Neural progenitor cell (in vitro differentiated cells): Measurements from ENCODE around the gene P2RY1. TPM values are rescaled to one million over a fixed set of nuclear protein-coding genes. Genes with fewer than 3 reads are reported as not detected.

Experiments used
- DNase-seq: peaks from one replicate; pipeline ENCODE4 v3.0.0-alpha.2; 2016; ENCODE audit warnings: low spot score
- H2AFZ ChIP-seq: fragments of 200-600 bp; sonication (generic); replicated peaks from 2 replicates; pipeline ENCODE4 v1.6.1; 2016; ENCODE audit warnings: antibody characterized with exemption
- H3F3A ChIP-seq: fragments of 200-600 bp; sonication (generic); 2 replicates; pipeline ENCODE4 v1.6.1; 2016; ENCODE audit warnings: antibody characterized with exemption, low read depth
- H3K27ac ChIP-seq: fragments of 200-600 bp; sonication (generic); 2 replicates; pipeline ENCODE4 v1.5.1; 2016; ENCODE audit warnings: mild to moderate bottlenecking
- H3K27me3 ChIP-seq: fragments of 200-600 bp; sonication (generic); 2 replicates; pipeline ENCODE4 v1.6.1; 2016; ENCODE audit warnings: mild to moderate bottlenecking, moderate library complexity
- H3K36me3 ChIP-seq: fragments of 200-600 bp; sonication (generic); 2 replicates; pipeline ENCODE4 v1.5.1; 2016
- H3K4me1 ChIP-seq: fragments of 200-600 bp; sonication (generic); 2 replicates; pipeline ENCODE4 v1.6.1; 2016; ENCODE audit warnings: mixed run types
- H3K4me2 ChIP-seq: fragments of 200-600 bp; sonication (generic); 2 replicates; pipeline ENCODE4 v1.6.1; 2016
- H3K4me3 ChIP-seq: fragments of 200-600 bp; sonication (generic); 2 replicates; pipeline ENCODE4 v1.5.1; 2016
- H3K79me2 ChIP-seq: fragments of 200-600 bp; sonication (generic); 2 replicates; pipeline ENCODE4 v1.6.1; 2016; ENCODE audit warnings: low read depth
- H3K9ac ChIP-seq: fragments of 200-600 bp; sonication (generic); 2 replicates; pipeline ENCODE4 v1.6.1; 2016
- H3K9me3 ChIP-seq: fragments of 200-600 bp; sonication (generic); 2 replicates; pipeline ENCODE4 v1.5.1; 2016; ENCODE audit warnings: low read depth
- H4K20me1 ChIP-seq: fragments of 200-600 bp; sonication (generic); 2 replicates; pipeline ENCODE4 v1.6.1; 2016; ENCODE audit warnings: low read depth
- H3K27ac Mint-ChIP-seq: 3 replicates; pipeline ENCODE4 v1.8.0; 2021; ENCODE audit warnings: mixed read lengths
- H3K27me3 Mint-ChIP-seq: 2 replicates; pipeline ENCODE4 v1.8.0; 2022; ENCODE audit warnings: low read depth, mild to moderate bottlenecking, inconsistent platforms, moderate library complexity, mixed read lengths; ENCODE audit not compliant: insufficient read depth
- H3K36me3 Mint-ChIP-seq: 3 replicates; pipeline ENCODE4 v1.8.0; 2021; ENCODE audit warnings: mixed read lengths
- H3K4me1 Mint-ChIP-seq: 3 replicates; pipeline ENCODE4 v1.8.0; 2021; ENCODE audit warnings: mixed read lengths
- H3K4me3 Mint-ChIP-seq: 3 replicates; pipeline ENCODE4 v1.8.0; 2021; ENCODE audit warnings: mild to moderate bottlenecking, moderate library complexity, mixed read lengths
- H3K9me3 Mint-ChIP-seq: 3 replicates; pipeline ENCODE4 v1.8.0; 2020; ENCODE audit warnings: mixed read lengths
- EZH2 ChIP-seq: fragments of 200-600 bp; sonication (generic); IDR thresholded peaks from 2 replicates; pipeline ENCODE4 v1.6.1; 2017; ENCODE audit warnings: antibody characterized with exemption, mild to moderate bottlenecking, moderate library complexity
- EZH2phosphoT487 ChIP-seq: fragments of 200-600 bp; sonication (generic); IDR thresholded peaks from 2 replicates; pipeline ENCODE4 v1.6.1; 2017; ENCODE audit warnings: antibody characterized with exemption
- total RNA-seq: library from RNA; depleted of rRNA; stranded (reverse); fragments of >200 nt; gene quantifications from 2 replicates; pipeline ENCODE4 v1.2.3, GENCODE V29; 2015; ENCODE audit warnings: low replicate concordance
- TF ChIP-seq, protein P1 (sequence below): fragments of 200-600 bp; sonication (generic); IDR thresholded peaks from 2 replicates; pipeline ENCODE4 v1.5.1; 2017; ENCODE audit warnings: antibody characterized with exemption, mild to moderate bottlenecking

Gene P2RY1
- total RNA-seq, 1 donor from 2014 or later: 3.9 TPM

GRCh38 chr3:152849996-152850578, 15.2 kb downstream of the P2RY1 start:
- TF ChIP-seq, protein P1, sequence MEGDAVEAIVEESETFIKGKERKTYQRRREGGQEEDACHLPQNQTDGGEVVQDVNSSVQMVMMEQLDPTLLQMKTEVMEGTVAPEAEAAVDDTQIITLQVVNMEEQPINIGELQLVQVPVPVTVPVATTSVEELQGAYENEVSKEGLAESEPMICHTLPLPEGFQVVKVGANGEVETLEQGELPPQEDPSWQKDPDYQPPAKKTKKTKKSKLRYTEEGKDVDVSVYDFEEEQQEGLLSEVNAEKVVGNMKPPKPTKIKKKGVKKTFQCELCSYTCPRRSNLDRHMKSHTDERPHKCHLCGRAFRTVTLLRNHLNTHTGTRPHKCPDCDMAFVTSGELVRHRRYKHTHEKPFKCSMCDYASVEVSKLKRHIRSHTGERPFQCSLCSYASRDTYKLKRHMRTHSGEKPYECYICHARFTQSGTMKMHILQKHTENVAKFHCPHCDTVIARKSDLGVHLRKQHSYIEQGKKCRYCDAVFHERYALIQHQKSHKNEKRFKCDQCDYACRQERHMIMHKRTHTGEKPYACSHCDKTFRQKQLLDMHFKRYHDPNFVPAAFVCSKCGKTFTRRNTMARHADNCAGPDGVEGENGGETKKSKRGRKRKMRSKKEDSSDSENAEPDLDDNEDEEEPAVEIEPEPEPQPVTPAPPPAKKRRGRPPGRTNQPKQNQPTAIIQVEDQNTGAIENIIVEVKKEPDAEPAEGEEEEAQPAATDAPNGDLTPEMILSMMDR: no peak
- TF ChIP-seq EZH2 (no peak), EZH2phosphoT487 (no peak)
- H3K27ac Mint-ChIP-seq: no peak overlapping the region
- H3K36me3 Mint-ChIP-seq: no peaks in the 10 kb centered on the region
- Histone ChIP-seq H3K79me2 (no peaks in the 10 kb centered on the region), H3K4me1 (no peaks in the 10 kb centered on the region), H3F3A (no peaks in the 10 kb centered on the region), H3K4me2 (no peak overlapping the region), H3K9me3 (no peaks in the 10 kb centered on the region), H3K27me3 (no peaks in the 10 kb centered on the region), H4K20me1 (no peaks in the 10 kb centered on the region), H3K9ac (no peak overlapping the region), H3K36me3 (no peaks in the 10 kb centered on the region), H3K4me3 (no peak overlapping the region), H3K27ac (no peak overlapping the region), H2AFZ (no peak overlapping the region)
- no peak overlapping the region for H3K4me3 Mint-ChIP-seq
- peaks cover 14% of the 10 kb centered on the region for H3K9me3 Mint-ChIP-seq
- H3K4me1 Mint-ChIP-seq: no peaks in the 10 kb centered on the region
- H3K27me3 Mint-ChIP-seq: peaks cover 3% of the 10 kb centered on the region
- no peak for DNase-seq

GRCh38 chr3:152853196-152853595, 18.3 kb downstream of the P2RY1 start:
- no peaks in the 10 kb centered on the region for H4K20me1 ChIP-seq
- peaks cover 3% of the 10 kb centered on the region for H3K27me3 Mint-ChIP-seq
- no peaks in the 10 kb centered on the region for H3K36me3 ChIP-seq
- no peaks in the 10 kb centered on the region for H3K79me2 ChIP-seq
- no peak overlapping the region for H3K4me3 Mint-ChIP-seq
- H3K27ac ChIP-seq: no peak overlapping the region
- H3K4me2 ChIP-seq: no peak overlapping the region
- H3F3A ChIP-seq: no peaks in the 10 kb centered on the region
- DNase-seq: no peak
- H3K4me1 ChIP-seq: no peaks in the 10 kb centered on the region
- H3K9me3 ChIP-seq: no peaks in the 10 kb centered on the region
- H3K4me3 ChIP-seq: no peak overlapping the region
- no peak overlapping the region for H3K9ac ChIP-seq
- H3K36me3 Mint-ChIP-seq: no peaks in the 10 kb centered on the region
- no peak overlapping the region for H3K27ac Mint-ChIP-seq
- TF ChIP-seq EZH2phosphoT487: no peak
- TF ChIP-seq EZH2: no peak
- TF ChIP-seq, protein P1: no peak
- H3K27me3 ChIP-seq: no peaks in the 10 kb centered on the region
- peaks cover 5% of the 10 kb centered on the region for H3K9me3 Mint-ChIP-seq
- no peak overlapping the region for H2AFZ ChIP-seq
- H3K4me1 Mint-ChIP-seq: peaks cover 4% of the 10 kb centered on the region

GRCh38 chr3:152857082-152857481, 22.2 kb downstream of the P2RY1 start:
- DNase-seq: no peak
- Histone ChIP-seq H2AFZ (no peak overlapping the region), H3K4me1 (no peaks in the 10 kb centered on the region), H3K9ac (no peak overlapping the region), H3K4me3 (no peak overlapping the region), H3K79me2 (no peaks in the 10 kb centered on the region), H3K27ac (no peak overlapping the region), H3K4me2 (no peak overlapping the region), H4K20me1 (no peaks in the 10 kb centered on the region), H3K27me3 (no peaks in the 10 kb centered on the region), H3K36me3 (no peaks in the 10 kb centered on the region), H3K9me3 (no peaks in the 10 kb centered on the region), H3F3A (no peaks in the 10 kb centered on the region)
- TF ChIP-seq, protein P1: no peak
- TF ChIP-seq EZH2 (no peak), EZH2phosphoT487 (no peak)
- H3K4me3 Mint-ChIP-seq: no peak overlapping the region
- H3K27me3 Mint-ChIP-seq: peaks cover 3% of the 10 kb centered on the region
- no peak overlapping the region for H3K27ac Mint-ChIP-seq
- H3K9me3 Mint-ChIP-seq: no peaks in the 10 kb centered on the region
- no peaks in the 10 kb centered on the region for H3K36me3 Mint-ChIP-seq
- H3K4me1 Mint-ChIP-seq: peaks cover 5% of the 10 kb centered on the region
